Left ventricle myocardium inferior (tissue), 1 donor: ENCODE data around the gene USP34. TPM values are rescaled to one million over a fixed set of nuclear protein-coding genes. Genes with fewer than 3 reads are reported as not detected.
"Not testable (repeated sequence)": the region's sequence is repeated elsewhere in the genome, so short reads cannot be mapped to it uniquely, and the experiment has no call there.

Experiments used
- DNase-seq: peaks from one replicate; pipeline ENCODE4 v3.0.0-alpha.2; 2020
- H3K27ac ChIP-seq: fragments of 200-600 bp; replicated peaks from 2 replicates; pipeline ENCODE4 v1.8.0; 2021
- H3K27me3 ChIP-seq: fragments of 200-600 bp; 2 replicates; pipeline ENCODE4 v1.8.0; 2021; ENCODE audit warnings: low read depth
- H3K36me3 ChIP-seq: fragments of 200-600 bp; 2 replicates; pipeline ENCODE4 v1.8.0; 2021
- H3K4me1 ChIP-seq: fragments of 200-600 bp; 2 replicates; pipeline ENCODE4 v1.8.0; 2021
- H3K4me3 ChIP-seq: fragments of 200-600 bp; 2 replicates; pipeline ENCODE4 v1.8.0; 2021; ENCODE audit warnings: mild to moderate bottlenecking, moderate library complexity
- H3K9me3 ChIP-seq: fragments of 200-600 bp; replicated peaks from 2 replicates; pipeline ENCODE4 v1.8.0; 2021
- intact Hi-C: fragments of 100-400 bp; cut with micrococcal nuclease; formaldehyde crosslinking; loops from one replicate; pipeline ENCODE4 v1.11.0; 2022
- total RNA-seq: library from RNA; stranded (reverse); fragmentation: NEBNext Ultra II Directional; extraction: Animal tissue kit (Norgen Biotek cat#: 25700); gene quantifications from one replicate; pipeline ENCODE4 v1.2.1, GENCODE V29; 2021
- TF ChIP-seq, protein P1 (sequence below): fragments of 200-600 bp; IDR thresholded peaks from 2 replicates; pipeline ENCODE4 v1.8.0; 2021; ENCODE audit warnings: antibody characterized with exemption, mild to moderate bottlenecking, borderline replicate concordance
- donor health status: DM: no; HTN: yes; CAD: no; lungs with severe emphysema.

Gene USP34
- total RNA-seq, 1 donor from 2014 or later, result 50.0 TPM

DNA sequence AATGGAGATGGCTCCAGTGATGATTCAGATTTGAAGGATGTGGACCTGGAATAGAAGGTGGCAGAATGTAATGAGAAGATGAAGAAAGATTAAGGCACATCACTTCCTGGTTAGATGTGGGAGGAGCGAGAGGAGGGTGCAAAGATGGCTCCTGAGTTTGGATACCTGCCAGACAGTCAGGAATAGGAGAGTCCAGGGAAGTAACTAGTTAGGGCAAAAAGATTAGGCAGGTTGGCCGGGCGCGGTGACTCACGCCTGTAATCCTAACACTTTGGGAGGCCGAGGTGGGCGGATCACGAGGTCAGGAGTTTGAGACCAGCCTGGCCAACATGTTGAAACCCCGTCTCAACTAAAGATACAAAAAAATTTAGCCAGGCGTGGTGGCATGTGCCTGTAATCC is 303.3 kb downstream of the USP34 start:
- intact Hi-C loops, result no loop called here
- no peak for DNase-seq
- Histone ChIP-seq H3K27me3 (no peaks in the 10 kb centered on the region), H3K4me3 (no peak overlapping the region), H3K27ac (no peak overlapping the region), H3K4me1 (peaks cover 6% of the 10 kb centered on the region), H3K36me3 (peaks cover 52% of the 10 kb centered on the region), H3K9me3 (no peaks in the 10 kb centered on the region)
- TF ChIP-seq, protein P1, sequence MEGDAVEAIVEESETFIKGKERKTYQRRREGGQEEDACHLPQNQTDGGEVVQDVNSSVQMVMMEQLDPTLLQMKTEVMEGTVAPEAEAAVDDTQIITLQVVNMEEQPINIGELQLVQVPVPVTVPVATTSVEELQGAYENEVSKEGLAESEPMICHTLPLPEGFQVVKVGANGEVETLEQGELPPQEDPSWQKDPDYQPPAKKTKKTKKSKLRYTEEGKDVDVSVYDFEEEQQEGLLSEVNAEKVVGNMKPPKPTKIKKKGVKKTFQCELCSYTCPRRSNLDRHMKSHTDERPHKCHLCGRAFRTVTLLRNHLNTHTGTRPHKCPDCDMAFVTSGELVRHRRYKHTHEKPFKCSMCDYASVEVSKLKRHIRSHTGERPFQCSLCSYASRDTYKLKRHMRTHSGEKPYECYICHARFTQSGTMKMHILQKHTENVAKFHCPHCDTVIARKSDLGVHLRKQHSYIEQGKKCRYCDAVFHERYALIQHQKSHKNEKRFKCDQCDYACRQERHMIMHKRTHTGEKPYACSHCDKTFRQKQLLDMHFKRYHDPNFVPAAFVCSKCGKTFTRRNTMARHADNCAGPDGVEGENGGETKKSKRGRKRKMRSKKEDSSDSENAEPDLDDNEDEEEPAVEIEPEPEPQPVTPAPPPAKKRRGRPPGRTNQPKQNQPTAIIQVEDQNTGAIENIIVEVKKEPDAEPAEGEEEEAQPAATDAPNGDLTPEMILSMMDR, result no peak

DNA sequence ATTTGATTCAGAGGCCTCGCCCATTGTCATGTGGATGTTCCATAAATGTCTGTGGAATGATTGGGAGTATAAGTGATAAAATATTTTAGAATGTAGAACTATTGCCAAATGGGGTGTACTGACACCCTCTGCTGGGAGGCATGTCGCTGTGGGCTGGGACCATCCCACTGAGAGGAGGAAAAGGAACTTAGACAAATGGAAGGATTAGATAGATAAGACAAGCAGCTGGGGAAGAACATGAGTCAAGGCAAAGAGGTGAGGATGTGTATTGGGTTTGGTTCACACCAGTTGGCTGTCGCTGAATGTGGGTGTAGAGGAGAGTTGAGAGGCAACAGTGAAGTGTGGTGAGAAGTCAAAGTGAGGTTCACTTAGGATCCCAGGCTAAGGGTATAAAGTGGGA is 304.9 kb downstream of the USP34 start:
- peaks cover 62% of the 10 kb centered on the region for H3K36me3 ChIP-seq
- TF ChIP-seq, protein P1, result no peak
- no peak for DNase-seq
- no peaks in the 10 kb centered on the region for H3K9me3 ChIP-seq
- no peaks in the 10 kb centered on the region for H3K27me3 ChIP-seq
- H3K27ac ChIP-seq, result no peak overlapping the region
- intact Hi-C loops, result no loop called here
- H3K4me3 ChIP-seq, result no peak overlapping the region
- peaks cover 10% of the 10 kb centered on the region for H3K4me1 ChIP-seq

DNA sequence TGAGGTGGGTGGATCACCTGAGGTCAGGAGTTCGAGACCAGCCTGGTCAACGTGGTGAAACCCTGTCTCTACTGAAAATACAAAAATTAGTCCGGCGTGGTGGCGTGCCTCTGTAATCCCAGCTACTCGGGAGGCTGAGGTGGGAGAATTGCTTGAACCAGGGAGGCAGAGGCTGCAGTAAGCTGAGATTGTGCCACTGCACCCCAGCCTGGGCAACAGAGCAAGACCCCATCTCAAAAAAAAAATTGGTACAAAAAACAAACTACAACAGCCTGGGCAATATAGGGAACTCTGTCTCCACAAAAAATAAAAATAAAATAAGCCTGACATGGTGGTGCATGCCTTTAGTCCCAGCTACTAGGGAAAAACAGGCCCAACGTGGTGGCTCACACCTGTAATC is 305.8 kb downstream of the USP34 start:
- H3K9me3 ChIP-seq, H3K27ac ChIP-seq, H3K27me3 ChIP-seq, H3K4me3 ChIP-seq, intact Hi-C loops, DNase-seq: not testable (repeated sequence)
- Histone ChIP-seq H3K36me3 (peaks cover 71% of the 10 kb centered on the region), H3K4me1 (peaks cover 10% of the 10 kb centered on the region)

DNA sequence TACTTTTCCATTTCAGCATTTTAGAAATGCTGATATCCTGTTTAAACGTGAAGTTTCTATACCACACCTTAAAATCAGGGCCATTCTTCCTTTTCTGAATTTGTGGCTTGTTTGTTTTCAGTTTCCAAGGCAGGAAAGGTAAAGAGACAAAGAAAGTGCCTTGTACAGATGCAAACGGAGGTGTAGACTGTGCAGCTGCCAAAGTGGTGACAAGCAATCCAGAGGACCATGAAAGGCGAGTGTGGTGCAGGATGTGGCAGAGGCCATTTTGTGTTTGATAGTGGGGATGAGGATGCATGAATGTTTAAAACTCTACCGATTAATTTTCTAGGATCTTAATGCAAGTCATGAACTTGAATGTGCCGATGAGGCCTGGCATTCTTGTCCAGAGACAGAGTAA is 308.2 kb downstream of the USP34 start:
- intact Hi-C loops, result no loop called here
- peaks cover 94% of the 10 kb centered on the region for H3K36me3 ChIP-seq
- H3K27me3 ChIP-seq, result no peaks in the 10 kb centered on the region
- TF ChIP-seq, protein P1, result no peak
- H3K4me1 ChIP-seq, result peaks cover 10% of the 10 kb centered on the region
- no peaks in the 10 kb centered on the region for H3K9me3 ChIP-seq
- DNase-seq, result no peak
- no peak overlapping the region for H3K27ac ChIP-seq
- H3K4me3 ChIP-seq, result no peak overlapping the region

DNA sequence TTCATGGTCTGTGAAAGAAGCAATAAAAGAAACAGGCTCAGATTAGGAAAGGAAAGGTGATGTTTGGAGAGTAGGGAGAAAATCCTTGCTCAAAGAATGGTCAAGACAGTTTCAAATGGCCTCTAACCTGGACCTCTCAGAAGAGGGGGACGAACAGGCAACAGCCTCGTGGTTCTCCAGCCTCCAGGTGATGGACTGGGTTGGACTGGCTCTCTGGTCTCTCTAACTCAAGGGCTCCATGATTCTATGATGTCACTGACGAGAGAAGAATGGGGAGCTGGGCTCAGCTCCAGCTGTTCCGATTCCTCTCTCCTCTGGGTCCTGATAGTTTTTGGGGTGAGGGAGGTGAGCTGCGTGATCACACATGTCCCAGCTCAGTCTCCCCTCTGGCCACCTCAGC is 309.0 kb downstream of the USP34 start, which contains the start of gene C2orf74:
Gene C2orf74 (plus strand): TSS at position 301 of the 400 bp plus-strand sequence. CDS start 327 bp downstream, outside the sequence.
- no peaks in the 10 kb centered on the region for H3K27me3 ChIP-seq
- no peaks in the 10 kb centered on the region for H3K9me3 ChIP-seq
- no peak within 1 kb of the TSS for H3K4me3 ChIP-seq
- TF ChIP-seq, protein P1, result no peak
- peaks cover 10% of the 10 kb centered on the region for H3K4me1 ChIP-seq
- H3K27ac ChIP-seq, result no peak within 1 kb of the TSS
- H3K36me3 ChIP-seq, result peaks cover 93% of the 10 kb centered on the region
- no peak for DNase-seq
- intact Hi-C loops, result no loop called here

DNA sequence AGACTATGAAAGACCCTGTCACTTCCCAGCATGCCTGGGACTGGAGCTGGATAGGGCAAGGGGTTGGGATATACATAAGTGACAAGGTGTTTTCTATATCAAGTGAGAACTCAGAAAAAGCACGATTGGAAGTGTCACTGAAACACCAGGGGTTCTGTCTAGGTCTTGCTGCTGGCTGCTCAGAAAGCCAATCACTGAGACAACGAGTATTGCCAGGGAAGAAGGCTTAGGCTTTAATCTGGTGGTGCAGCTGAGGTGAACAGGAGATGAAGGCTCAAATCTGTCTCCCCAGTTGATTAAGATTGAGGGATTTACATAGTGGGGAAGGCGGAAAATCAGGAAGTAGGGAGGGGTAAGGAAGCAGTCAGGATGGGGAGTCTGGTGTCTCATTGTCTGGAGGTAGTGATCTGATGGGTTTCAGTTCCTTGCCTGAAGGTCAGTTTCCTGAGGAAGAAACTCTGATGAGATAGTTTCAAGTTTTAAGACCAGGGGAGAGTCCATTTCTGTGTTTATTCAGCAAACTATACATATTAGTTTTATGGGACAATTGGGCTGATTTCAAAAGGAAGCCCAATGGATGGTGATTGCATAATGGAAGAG is 312.4 kb downstream of the USP34 start:
- intact Hi-C loops, result no loop called here
- H3K4me1 ChIP-seq, result peaks cover 5% of the 10 kb centered on the region
- H3K4me3 ChIP-seq, result no peak overlapping the region
- DNase-seq, result no peak
- no peak overlapping the region for H3K27ac ChIP-seq
- H3K9me3 ChIP-seq, result no peaks in the 10 kb centered on the region
- peaks cover 59% of the 10 kb centered on the region for H3K36me3 ChIP-seq
- TF ChIP-seq, protein P1, result no peak
- H3K27me3 ChIP-seq, result no peaks in the 10 kb centered on the region
